Esophagus muscularis mucosa (tissue), 3 donors: ENCODE measurements around the gene DISC1.

Experiments used
- EP300 ChIP-seq: sonication (generic); formaldehyde crosslinking; IDR thresholded peaks from one replicate; pipeline ENCODE4 v1.6.1; 2017; ENCODE audit warnings: antibody characterized with exemption
- TF ChIP-seq, protein P1 (sequence below), 3 experiments: fragments of 200-600 bp in 2 of 3; fragments of 450-650 bp in 1 of 3; sonication (generic) in 2 of 3; IDR thresholded peaks; one replicate each; pipeline ENCODE4 v1.5.1; 2017 to 2019; ENCODE audit warnings: antibody characterized with exemption in 3 of 3, mild to moderate bottlenecking in 2 of 3, moderate library complexity in 1 of 3

DNA sequence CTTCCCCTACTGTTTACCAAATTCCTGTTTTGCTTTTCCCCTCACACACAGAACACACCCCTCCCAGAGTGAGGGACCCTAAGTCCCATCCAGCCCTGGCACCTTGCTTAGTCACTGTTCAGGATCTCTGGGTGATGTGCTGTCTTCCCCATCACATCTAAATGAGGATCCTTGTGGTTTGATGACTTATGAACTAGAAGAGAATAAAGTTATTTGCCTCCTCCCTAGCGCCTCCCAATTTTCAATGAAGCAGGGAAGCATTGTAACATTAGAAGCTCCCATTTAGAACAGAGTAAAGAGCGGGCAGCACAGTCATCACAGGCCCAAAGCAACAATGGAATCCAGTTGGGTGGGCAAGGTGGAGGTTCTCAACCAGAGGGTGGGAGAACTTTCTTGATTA, 27.0 kb downstream of the DISC1 start:
- TF ChIP-seq, protein P1, sequence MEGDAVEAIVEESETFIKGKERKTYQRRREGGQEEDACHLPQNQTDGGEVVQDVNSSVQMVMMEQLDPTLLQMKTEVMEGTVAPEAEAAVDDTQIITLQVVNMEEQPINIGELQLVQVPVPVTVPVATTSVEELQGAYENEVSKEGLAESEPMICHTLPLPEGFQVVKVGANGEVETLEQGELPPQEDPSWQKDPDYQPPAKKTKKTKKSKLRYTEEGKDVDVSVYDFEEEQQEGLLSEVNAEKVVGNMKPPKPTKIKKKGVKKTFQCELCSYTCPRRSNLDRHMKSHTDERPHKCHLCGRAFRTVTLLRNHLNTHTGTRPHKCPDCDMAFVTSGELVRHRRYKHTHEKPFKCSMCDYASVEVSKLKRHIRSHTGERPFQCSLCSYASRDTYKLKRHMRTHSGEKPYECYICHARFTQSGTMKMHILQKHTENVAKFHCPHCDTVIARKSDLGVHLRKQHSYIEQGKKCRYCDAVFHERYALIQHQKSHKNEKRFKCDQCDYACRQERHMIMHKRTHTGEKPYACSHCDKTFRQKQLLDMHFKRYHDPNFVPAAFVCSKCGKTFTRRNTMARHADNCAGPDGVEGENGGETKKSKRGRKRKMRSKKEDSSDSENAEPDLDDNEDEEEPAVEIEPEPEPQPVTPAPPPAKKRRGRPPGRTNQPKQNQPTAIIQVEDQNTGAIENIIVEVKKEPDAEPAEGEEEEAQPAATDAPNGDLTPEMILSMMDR (IDR thresholded peaks at IDR 0.05): no peak
- no peak for TF ChIP-seq EP300
